Measurements from ENCODE around the gene CBFB. TPM values are rescaled to one million over a fixed set of nuclear protein-coding genes. Genes with fewer than 3 reads are reported as not detected.
"Not testable (repeated sequence)": the region's sequence is repeated elsewhere in the genome, so short reads cannot be mapped to it uniquely, and the experiment has no call there.

The CBFB gene
- total and polyA plus RNA-seq, 2 experiments from 2014 or later: 47.4 to 59.0 TPM

GRCh38 chr16:66986559-66986958 is 42.4 kb upstream of the CBFB start:
- WGBS (ENCODE audit: low lambda C conversion rate, missing lambda C conversion rate): 92% methylated on average over 6 of the region's 6 CpGs
- Histone ChIP-seq H3K79me2 (no peaks in the 10 kb centered on the region), H3K4me1 (ENCODE audit: insufficient read depth) (no peaks in the 10 kb centered on the region), H4K20me1 (ENCODE audit: insufficient read depth, poor library complexity, severe bottlenecking) (no peaks in the 10 kb centered on the region), H3K9me3 (ENCODE audit: low read depth) (no peaks in the 10 kb centered on the region), H3K27ac (no peak overlapping the region), H3K27me3 (no peaks in the 10 kb centered on the region), H3K36me3 (replicated peaks; ENCODE audit: insufficient read depth, low read depth) (no peaks in the 10 kb centered on the region), H2AFZ (no peak overlapping the region), H3K9me2 (replicated peaks; ENCODE audit: insufficient read depth) (no peaks in the 10 kb centered on the region), H3K4me3 (no peak overlapping the region), H3K4me2 (no peak overlapping the region)
- no peak for DNase-seq (ENCODE audit: low spot score)
- TF ChIP-seq EZH2phosphoT487 (IDR thresholded peaks at IDR 0.05; ENCODE audit: low read depth, severe bottlenecking, unreplicated experiment) (no peak), EZH2 (IDR thresholded peaks at IDR 0.05; ENCODE audit: borderline replicate concordance) (no peak), CTCF (IDR thresholded peaks at IDR 0.05; ENCODE audit: poor library complexity) (no peak)

- H2AFZ ChIP-seq: no peak within 1 kb of the TSS
- no peaks in the 10 kb centered on the region for H4K20me1 ChIP-seq (ENCODE audit: insufficient read depth, poor library complexity, severe bottlenecking)
- no peaks in the 10 kb centered on the region for H3K9me2 ChIP-seq (replicated peaks; ENCODE audit: insufficient read depth)
- H3K4me1 ChIP-seq (ENCODE audit: insufficient read depth): no peaks in the 10 kb centered on the region
- 69% methylated on average over 11 of the region's 11 CpGs for WGBS (ENCODE audit: low lambda C conversion rate, missing lambda C conversion rate)
- no peak within 1 kb of the TSS for H3K27ac ChIP-seq
- TF ChIP-seq EZH2phosphoT487 (IDR thresholded peaks at IDR 0.05; ENCODE audit: low read depth, severe bottlenecking, unreplicated experiment): no peak
- no peak for TF ChIP-seq EZH2 (IDR thresholded peaks at IDR 0.05; ENCODE audit: borderline replicate concordance)
- no peak for TF ChIP-seq CTCF (IDR thresholded peaks at IDR 0.05; ENCODE audit: poor library complexity)
- H3K36me3 ChIP-seq (replicated peaks; ENCODE audit: insufficient read depth, low read depth): no peaks in the 10 kb centered on the region
- DNase-seq (ENCODE audit: low spot score): peak; percentile 53
- no peaks in the 10 kb centered on the region for H3K27me3 ChIP-seq
- no peaks in the 10 kb centered on the region for H3K79me2 ChIP-seq
- H3K9me3 ChIP-seq (ENCODE audit: low read depth): no peaks in the 10 kb centered on the region
- no peak within 1 kb of the TSS for H3K4me3 ChIP-seq
- H3K4me2 ChIP-seq: no peak within 1 kb of the TSS
Measured at GRCh38 chr16:66988197-66988788, 40.7 kb upstream of the CBFB start, which contains the start of gene CES4A. Gene CES4A, plus strand, starts transcription at chr16:66988589. Its CDS starts 184 bp downstream, at chr16:66988773.

GRCh38 chr16:66991545-66992077 is 37.3 kb upstream of the CBFB start:
- TF ChIP-seq CTCF (IDR thresholded peaks at IDR 0.05; ENCODE audit: poor library complexity): no peak
- TF ChIP-seq EZH2 (IDR thresholded peaks at IDR 0.05; ENCODE audit: borderline replicate concordance): no peak
- no peak for TF ChIP-seq EZH2phosphoT487 (IDR thresholded peaks at IDR 0.05; ENCODE audit: low read depth, severe bottlenecking, unreplicated experiment)
- no peak overlapping the region for H3K4me2 ChIP-seq
- H3K79me2 ChIP-seq: no peaks in the 10 kb centered on the region
- no peak for DNase-seq (ENCODE audit: low spot score)
- no peak overlapping the region for H3K4me3 ChIP-seq
- H3K4me1 ChIP-seq (ENCODE audit: insufficient read depth): peaks cover under 1% of the 10 kb centered on the region
- no peaks in the 10 kb centered on the region for H3K36me3 ChIP-seq (replicated peaks; ENCODE audit: insufficient read depth, low read depth)
- H3K27me3 ChIP-seq: no peaks in the 10 kb centered on the region
- H3K9me2 ChIP-seq (replicated peaks; ENCODE audit: insufficient read depth): no peaks in the 10 kb centered on the region
- H3K9me3 ChIP-seq (ENCODE audit: low read depth): no peaks in the 10 kb centered on the region
- no peak overlapping the region for H3K27ac ChIP-seq
- H2AFZ ChIP-seq: no peak overlapping the region
- WGBS (ENCODE audit: low lambda C conversion rate, missing lambda C conversion rate): 91% methylated on average over 2 of the region's 2 CpGs
- H4K20me1 ChIP-seq (ENCODE audit: insufficient read depth, poor library complexity, severe bottlenecking): no peaks in the 10 kb centered on the region

- DNase-seq (ENCODE audit: low spot score); H2AFZ ChIP-seq; H3K9me2 ChIP-seq (replicated peaks; ENCODE audit: insufficient read depth); H3K9me3 ChIP-seq (ENCODE audit: low read depth); H3K4me1 ChIP-seq (ENCODE audit: insufficient read depth); H3K27ac ChIP-seq; H3K4me2 ChIP-seq; H4K20me1 ChIP-seq (ENCODE audit: insufficient read depth, poor library complexity, severe bottlenecking); H3K4me3 ChIP-seq; H3K79me2 ChIP-seq; H3K36me3 ChIP-seq (replicated peaks; ENCODE audit: insufficient read depth, low read depth); H3K27me3 ChIP-seq: not testable (repeated sequence)
- 95% methylated on average over 12 of the region's 12 CpGs for WGBS (ENCODE audit: low lambda C conversion rate, missing lambda C conversion rate)
Measured at GRCh38 chr16:66993558-66993957, 35.4 kb upstream of the CBFB start.

Data from hepatocyte (in vitro differentiated cells).